ENCODE results near the gene IER2. TPM values are rescaled to one million over a fixed set of nuclear protein-coding genes. Genes with fewer than 3 reads are reported as not detected.
A peak's percentile ranks its signal among the peaks of the same experiment; 100 is the strongest.

Gene IER2
- total and polyA plus RNA-seq, 2 of the 8 experiments (the other 6 are each of a cell fraction or from before 2014, with no cell fraction given): 84.5 to 138 TPM

- H3K4me3 ChIP-seq (ENCODE audit: extremely low read depth in 1 of 4, insufficient read depth in 2 of 4, low read depth in 3 of 4, low read length in 4 of 4): peak overlapping the region in 2 of 4 experiments; percentile 36 to 55; a peak in 2 of 8 replicates
- H2AK5ac ChIP-seq (ENCODE audit: low read depth, low read length): no peak overlapping the region; the same call in 1 of the 2 replicates
- ChIA-PET CTCF (ENCODE audit: partially characterized antibody) (interaction anchor here (0.5 to 2.9 kb wide), 21 partner anchors 9 to 363 kb away, joined by 3 to 16 read pairs (median 5); no protein-coding TSS in a partner anchor), POLR2A (ENCODE audit: partially characterized antibody) (interaction anchor here (0.8 to 11.6 kb wide), 6 partner anchors 8 to 74 kb away, joined by 3 to 141 read pairs (median 6); partner anchors contain the start of genes NACC1 and TRMT1)
- 0 out of 2 replicates have a peak overlapping the region, but pooled peaks have one; percentile 72 for H2BK15ac ChIP-seq (ENCODE audit: low read length)
- no peaks in the 10 kb centered on the region for H3K79me1 ChIP-seq (ENCODE audit: low read depth, low read length)
- 0 out of 2 replicates have a peak overlapping the region, but pooled peaks have one; percentile 24 for H2BK5ac ChIP-seq (ENCODE audit: low read depth, low read length)
- no peak overlapping the region for H2BK120ac ChIP-seq (replicated peaks; ENCODE audit: low read depth, low read length)
- H3K9ac ChIP-seq (replicated peaks in 1 of 4; ENCODE audit: extremely low read depth in 1 of 4, low read depth in 3 of 4, low read length in 3 of 4): no peak overlapping the region
- peak overlapping the region; percentile 48; the same call in 1 of the 2 replicates for H3K18ac ChIP-seq (ENCODE audit: extremely low read depth, low read length)
- H3K23me2 ChIP-seq (ENCODE audit: low read depth, low read length): peaks cover 6% of the 10 kb centered on the region; the same call in 1 of the 2 replicates
- no peaks in the 10 kb centered on the region for H3K36me3 ChIP-seq (ENCODE audit: control insufficient read depth in 2 of 4, insufficient read depth in 4 of 4, low read length in 3 of 4)
- H3K9me3 ChIP-seq (ENCODE audit: insufficient read depth in 2 of 2, low read depth in 1 of 2, low read length in 1 of 2): no peaks in the 10 kb centered on the region
- no peak overlapping the region for H3K56ac ChIP-seq (replicated peaks; ENCODE audit: insufficient read length, low read depth, low read length)
- no peak for FAIRE-seq
- H3K27ac ChIP-seq (ENCODE audit: low read depth, low read length): no peak overlapping the region
- WGBS, 2 experiments (ENCODE audit: extremely low coverage in 1 of 2, insufficient coverage in 1 of 2, insufficient read length in 1 of 2, insufficient replicate concordance in 2 of 2, low coverage in 1 of 2, low lambda C conversion rate in 2 of 2, missing lambda C conversion rate in 1 of 2): 90% methylated on average over 7 of the region's 7 CpGs; no CpG with 5 or more reads in 1 of the 2 experiments
- no peak overlapping the region for H2AFZ ChIP-seq (ENCODE audit: low read length)
- no peak overlapping the region; the same call in 1 of the 2 replicates for H4K8ac ChIP-seq (ENCODE audit: extremely low read depth, insufficient read depth, low read length)
- no peak overlapping the region for H2BK20ac ChIP-seq (ENCODE audit: low read length)
- no peak overlapping the region for H3K23ac ChIP-seq (ENCODE audit: insufficient read length)
- DNase-seq (ENCODE audit: low read depth in 1 of 2, low spot score in 2 of 2): no peak
- H3K14ac ChIP-seq (ENCODE audit: insufficient read length): no peak overlapping the region
- no peak overlapping the region for H3K4ac ChIP-seq (replicated peaks; ENCODE audit: insufficient read length, low read depth, low read length)
- H3K4me2 ChIP-seq (ENCODE audit: insufficient read depth in 1 of 2, low read depth in 2 of 2, low read length in 2 of 2): peak overlapping the region; percentile 42 to 63; a peak in 1 of 4 replicates
- peak overlapping the region; percentile 44 for H4K91ac ChIP-seq (replicated peaks; ENCODE audit: insufficient read length, low read length)
- H4K5ac ChIP-seq (ENCODE audit: insufficient read length, low read depth, low read length): no peak overlapping the region
- peak overlapping the region; percentile 68; the same call in 1 of the 2 replicates for H2BK12ac ChIP-seq (ENCODE audit: low read depth, low read length)
- peaks cover 0 to 27% (median 9%) of the 10 kb centered on the region in 4 experiments; a peak in 5 of 7 replicates for H3K4me1 ChIP-seq (replicated peaks in 1 of 4; ENCODE audit: control insufficient read depth in 3 of 4, insufficient read depth in 4 of 4, low read length in 3 of 4)
- H4K20me1 ChIP-seq (replicated peaks in 1 of 2; ENCODE audit: control insufficient read depth in 1 of 2, insufficient read depth in 2 of 2, low read length in 2 of 2): peaks cover 0 to 16% of the 10 kb centered on the region in 2 experiments
- no peaks in the 10 kb centered on the region for H3K79me2 ChIP-seq (ENCODE audit: control insufficient read depth in 1 of 2, insufficient read depth in 2 of 2, low read length in 2 of 2)
- peaks cover 31 to 60% (median 53%) of the 10 kb centered on the region in 4 experiments for H3K27me3 ChIP-seq (replicated peaks in 1 of 4; ENCODE audit: control insufficient read depth in 3 of 4, extremely low read depth in 1 of 4, insufficient read depth in 3 of 4, low read length in 3 of 4)
- TF ChIP-seq NRF1 (IDR thresholded peaks at IDR 0.05; ENCODE audit: low read depth, low read length) (no peak), EGR1 (IDR thresholded peaks at IDR 0.05; ENCODE audit: borderline replicate concordance, low read depth, low read length) (no peak), PHF8 (conservative IDR thresholded peaks at IDR 0.05; ENCODE audit: low read depth, low read length) (no peak), SP1 (IDR thresholded peaks at IDR 0.05; ENCODE audit: low read depth, low read length) (no peak), HDAC2 (IDR thresholded peaks at IDR 0.05; ENCODE audit: borderline replicate concordance in 1 of 2, low read depth in 2 of 2, low read length in 2 of 2) (no peak), EP300 (IDR thresholded peaks at IDR 0.05; ENCODE audit: borderline replicate concordance in 1 of 2, low read depth in 2 of 2, low read length in 2 of 2) (no peak), CREB1 (IDR thresholded peaks at IDR 0.05) (no peak), CEBPB (IDR thresholded peaks at IDR 0.05; ENCODE audit: low read depth, low read length) (no peak), RNF2 (IDR thresholded peaks at IDR 0.05; ENCODE audit: borderline replicate concordance, low read depth, low read length, missing control alignments, poor library complexity, severe bottlenecking) (no peak), KDM4A (IDR thresholded peaks at IDR 0.05; ENCODE audit: low read depth, low read length, severe bottlenecking) (no peak)
Observed at GRCh38 chr19:13101590-13102415, 48.4 kb upstream of the IER2 start.

Data from H1 (cell line).